ENCODE measurements around the gene NUDT6.

NUDT6 gene

GRCh38 chr4:122959981-122960610 lies 37.7 kb upstream of the NUDT6 start:
- H4K20me1 ChIP-seq (ENCODE audit: insufficient read depth, low read length, poor library complexity, severe bottlenecking), result no peaks in the 10 kb centered on the region
- H3K79me2 ChIP-seq (ENCODE audit: insufficient read depth, low read length), result no peaks in the 10 kb centered on the region
- H3K4me1 ChIP-seq (ENCODE audit: insufficient read depth, low read length, poor library complexity, severe bottlenecking), result no peaks in the 10 kb centered on the region
- no peaks in the 10 kb centered on the region for H3F3A ChIP-seq (ENCODE audit: low read depth)
- no peaks in the 10 kb centered on the region for H3K27me3 ChIP-seq (ENCODE audit: insufficient read depth, low read length, poor library complexity, severe bottlenecking)
- no peak overlapping the region for H3K4me3 ChIP-seq (ENCODE audit: low read length, poor library complexity, severe bottlenecking)
- H3K9me3 ChIP-seq (ENCODE audit: insufficient read depth, low read depth, low read length), result no peaks in the 10 kb centered on the region
- H3K9me2 ChIP-seq (replicated peaks; ENCODE audit: low read depth, low read length), result no peaks in the 10 kb centered on the region
- no peaks in the 10 kb centered on the region; the same call in 1 of the 2 replicates for H3K36me3 ChIP-seq (ENCODE audit: insufficient read depth, low read length)
- TF ChIP-seq EZH2phosphoT487 (IDR thresholded peaks at IDR 0.05; ENCODE audit: borderline replicate concordance) (no peak), CTCF (conservative IDR thresholded peaks at IDR 0.05; ENCODE audit: low read length) (no peak)
- H3K4me2 ChIP-seq (ENCODE audit: low read depth, low read length, poor library complexity, severe bottlenecking), result no peak overlapping the region
- no peak overlapping the region for H3K9ac ChIP-seq (ENCODE audit: low read depth, low read length, poor library complexity, severe bottlenecking)
- H2AFZ ChIP-seq (ENCODE audit: low read length), result no peak overlapping the region

GRCh38 chr4:122959441-122959840 lies 37.0 kb upstream of the NUDT6 start:
- no peaks in the 10 kb centered on the region; the same call in 1 of the 2 replicates for H3K36me3 ChIP-seq (ENCODE audit: insufficient read depth, low read length)
- no peak overlapping the region for H3K9ac ChIP-seq (ENCODE audit: low read depth, low read length, poor library complexity, severe bottlenecking)
- H2AFZ ChIP-seq (ENCODE audit: low read length), result no peak overlapping the region
- no peaks in the 10 kb centered on the region for H4K20me1 ChIP-seq (ENCODE audit: insufficient read depth, low read length, poor library complexity, severe bottlenecking)
- no peaks in the 10 kb centered on the region for H3K4me1 ChIP-seq (ENCODE audit: insufficient read depth, low read length, poor library complexity, severe bottlenecking)
- TF ChIP-seq EZH2phosphoT487 (IDR thresholded peaks at IDR 0.05; ENCODE audit: borderline replicate concordance) (no peak), CTCF (conservative IDR thresholded peaks at IDR 0.05; ENCODE audit: low read length) (no peak)
- H3F3A ChIP-seq (ENCODE audit: low read depth), result no peaks in the 10 kb centered on the region
- no peaks in the 10 kb centered on the region for H3K79me2 ChIP-seq (ENCODE audit: insufficient read depth, low read length)
- no peaks in the 10 kb centered on the region for H3K27me3 ChIP-seq (ENCODE audit: insufficient read depth, low read length, poor library complexity, severe bottlenecking)
- H3K4me3 ChIP-seq (ENCODE audit: low read length, poor library complexity, severe bottlenecking), result no peak overlapping the region
- H3K9me2 ChIP-seq (replicated peaks; ENCODE audit: low read depth, low read length), result no peaks in the 10 kb centered on the region
- H3K4me2 ChIP-seq (ENCODE audit: low read depth, low read length, poor library complexity, severe bottlenecking), result no peak overlapping the region
- no peaks in the 10 kb centered on the region for H3K9me3 ChIP-seq (ENCODE audit: insufficient read depth, low read depth, low read length)

GRCh38 chr4:122958505-122958904 lies 36.1 kb upstream of the NUDT6 start:
- Histone ChIP-seq H4K20me1 (ENCODE audit: insufficient read depth, low read length, poor library complexity, severe bottlenecking) (no peaks in the 10 kb centered on the region), H3K27me3 (ENCODE audit: insufficient read depth, low read length, poor library complexity, severe bottlenecking) (no peaks in the 10 kb centered on the region), H3K9me2 (replicated peaks; ENCODE audit: low read depth, low read length) (no peaks in the 10 kb centered on the region), H3F3A (ENCODE audit: low read depth) (no peaks in the 10 kb centered on the region), H3K36me3 (ENCODE audit: insufficient read depth, low read length) (peaks cover 8% of the 10 kb centered on the region; the same call in 1 of the 2 replicates), H3K79me2 (ENCODE audit: insufficient read depth, low read length) (no peaks in the 10 kb centered on the region), H2AFZ (ENCODE audit: low read length) (no peak overlapping the region), H3K4me3 (ENCODE audit: low read length, poor library complexity, severe bottlenecking) (no peak overlapping the region), H3K4me2 (ENCODE audit: low read depth, low read length, poor library complexity, severe bottlenecking) (no peak overlapping the region), H3K9ac (ENCODE audit: low read depth, low read length, poor library complexity, severe bottlenecking) (no peak overlapping the region), H3K4me1 (ENCODE audit: insufficient read depth, low read length, poor library complexity, severe bottlenecking) (no peaks in the 10 kb centered on the region), H3K9me3 (ENCODE audit: insufficient read depth, low read depth, low read length) (no peaks in the 10 kb centered on the region)
- no peak for TF ChIP-seq EZH2phosphoT487 (IDR thresholded peaks at IDR 0.05; ENCODE audit: borderline replicate concordance)
- no peak for TF ChIP-seq CTCF (conservative IDR thresholded peaks at IDR 0.05; ENCODE audit: low read length)

Data from Loucy (cell line).